ENCODE measurements around the gene CATSPERB.
A peak's percentile ranks its signal among the peaks of the same experiment; 100 is the strongest.

Gene CATSPERB

DNA sequence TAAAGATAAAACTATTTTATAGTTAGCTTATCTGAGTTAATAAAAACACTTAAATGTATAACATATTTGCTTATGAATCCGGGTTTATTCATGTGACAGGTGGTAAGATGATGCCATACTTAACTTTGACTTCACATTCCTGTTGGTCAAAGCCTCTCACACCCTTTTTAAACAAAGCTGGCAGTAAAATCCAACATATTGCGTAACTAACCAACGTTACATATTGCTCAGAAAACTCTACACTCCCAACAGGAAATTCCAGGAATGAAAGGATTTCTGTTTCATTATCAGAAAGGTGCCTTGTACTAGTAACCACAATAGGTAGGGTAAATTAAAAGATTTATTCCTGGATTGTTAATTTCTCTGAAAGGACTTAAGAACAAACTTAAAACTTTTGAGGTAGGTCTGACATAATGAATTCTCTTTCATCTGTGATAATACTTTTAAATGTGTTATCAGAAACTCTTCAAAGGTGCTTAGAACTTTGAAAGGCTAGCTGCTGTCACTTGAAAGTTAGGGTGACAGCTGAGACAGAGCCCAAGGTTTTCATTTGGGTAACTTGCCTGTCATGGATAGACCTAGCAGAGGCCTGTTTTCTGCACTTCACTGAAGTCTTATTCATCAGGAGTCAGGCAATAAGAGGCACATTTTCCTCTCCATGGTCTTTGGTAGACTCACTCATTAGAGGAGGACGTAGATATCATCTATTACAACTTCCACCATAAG lies 23.8 kb upstream of the CATSPERB start:
- TF ChIP-seq ZNF23 (tag by site-specific recombination; IDR thresholded peaks at IDR 0.05; ENCODE audit: borderline replicate concordance) (no peak), SCRT2 (tag by site-specific recombination; IDR thresholded peaks at IDR 0.05) (0 out of 2 replicates have a peak, but pooled peaks have one; percentile 10), KLF10 (tag by site-specific recombination; IDR thresholded peaks at IDR 0.05) (peak; percentile 43; the same call in 1 of the 2 replicates), ZNF843 (tag by site-specific recombination; IDR thresholded peaks at IDR 0.05) (no peak)
- TF ChIP-seq, protein P1, sequence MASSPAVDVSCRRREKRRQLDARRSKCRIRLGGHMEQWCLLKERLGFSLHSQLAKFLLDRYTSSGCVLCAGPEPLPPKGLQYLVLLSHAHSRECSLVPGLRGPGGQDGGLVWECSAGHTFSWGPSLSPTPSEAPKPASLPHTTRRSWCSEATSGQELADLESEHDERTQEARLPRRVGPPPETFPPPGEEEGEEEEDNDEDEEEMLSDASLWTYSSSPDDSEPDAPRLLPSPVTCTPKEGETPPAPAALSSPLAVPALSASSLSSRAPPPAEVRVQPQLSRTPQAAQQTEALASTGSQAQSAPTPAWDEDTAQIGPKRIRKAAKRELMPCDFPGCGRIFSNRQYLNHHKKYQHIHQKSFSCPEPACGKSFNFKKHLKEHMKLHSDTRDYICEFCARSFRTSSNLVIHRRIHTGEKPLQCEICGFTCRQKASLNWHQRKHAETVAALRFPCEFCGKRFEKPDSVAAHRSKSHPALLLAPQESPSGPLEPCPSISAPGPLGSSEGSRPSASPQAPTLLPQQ (tag by site-specific recombination; IDR thresholded peaks at IDR 0.05) = no peak
- TF ChIP-seq, protein P2, sequence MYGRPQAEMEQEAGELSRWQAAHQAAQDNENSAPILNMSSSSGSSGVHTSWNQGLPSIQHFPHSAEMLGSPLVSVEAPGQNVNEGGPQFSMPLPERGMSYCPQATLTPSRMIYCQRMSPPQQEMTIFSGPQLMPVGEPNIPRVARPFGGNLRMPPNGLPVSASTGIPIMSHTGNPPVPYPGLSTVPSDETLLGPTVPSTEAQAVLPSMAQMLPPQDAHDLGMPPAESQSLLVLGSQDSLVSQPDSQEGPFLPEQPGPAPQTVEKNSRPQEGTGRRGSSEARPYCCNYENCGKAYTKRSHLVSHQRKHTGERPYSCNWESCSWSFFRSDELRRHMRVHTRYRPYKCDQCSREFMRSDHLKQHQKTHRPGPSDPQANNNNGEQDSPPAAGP (tag by site-specific recombination; IDR thresholded peaks at IDR 0.05) = peak; percentile 63; the same call in 1 of the 2 replicates
- Histone ChIP-seq H3K4me1 (ENCODE audit: control insufficient read depth, insufficient read depth, low read length) (peaks cover 9% of the 10 kb centered on the region), H3K9me3 (ENCODE audit: control insufficient read depth, insufficient read depth, low read depth, low read length) (no peaks in the 10 kb centered on the region), H3K36me3 (ENCODE audit: control insufficient read depth in 2 of 2, insufficient read depth in 1 of 2, low read length in 2 of 2) (no peaks in the 10 kb centered on the region), H3K27ac (ENCODE audit: extremely low read depth, low read depth, low read length) (no peak overlapping the region), H3K4me3 (ENCODE audit: low read depth, low read length) (no peak overlapping the region)
- POLR2A ChIA-PET = no interaction called here
- CTCF ChIA-PET = no interaction called here

DNA sequence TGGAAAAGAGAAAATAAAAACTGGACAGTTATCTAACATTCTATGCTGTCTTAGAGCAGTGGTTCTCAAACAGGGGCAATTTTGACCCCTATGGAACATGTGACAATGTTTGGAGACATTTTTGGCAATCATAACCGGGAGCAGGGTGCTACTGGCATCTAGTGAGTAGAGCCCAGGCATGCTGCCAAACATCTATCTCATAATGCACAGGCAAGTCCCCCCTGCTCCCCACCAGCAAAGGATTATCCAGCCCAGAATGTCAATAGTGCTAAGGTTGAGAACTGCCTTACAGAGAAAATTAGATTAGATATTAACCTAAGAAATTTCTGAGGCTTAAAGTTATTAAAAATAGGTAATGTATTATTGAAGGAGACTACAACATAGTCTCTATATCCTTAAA lies 22.9 kb upstream of the CATSPERB start:
- ChIA-PET CTCF (no interaction called here), POLR2A (no interaction called here)
- H3K27ac ChIP-seq (ENCODE audit: extremely low read depth, low read depth, low read length) = no peak overlapping the region
- peaks cover 9% of the 10 kb centered on the region for H3K4me1 ChIP-seq (ENCODE audit: control insufficient read depth, insufficient read depth, low read length)
- no peaks in the 10 kb centered on the region for H3K36me3 ChIP-seq (ENCODE audit: control insufficient read depth in 2 of 2, insufficient read depth in 1 of 2, low read length in 2 of 2)
- no peaks in the 10 kb centered on the region for H3K9me3 ChIP-seq (ENCODE audit: control insufficient read depth, insufficient read depth, low read depth, low read length)
- TF ChIP-seq MZF1 (tag by site-specific recombination; IDR thresholded peaks at IDR 0.05; ENCODE audit: borderline replicate concordance) = peak; percentile 87
- TF ChIP-seq OSR2 (tag by site-specific recombination; IDR thresholded peaks at IDR 0.05) = peak; percentile 74; the same call in 1 of the 2 replicates
- TF ChIP-seq ZNF707 (tag by site-specific recombination; IDR thresholded peaks at IDR 0.05) = peak; percentile 80
- no peak for TF ChIP-seq OVOL3 (tag by site-specific recombination; IDR thresholded peaks at IDR 0.05)
- H3K4me3 ChIP-seq (ENCODE audit: low read depth, low read length) = no peak overlapping the region

DNA sequence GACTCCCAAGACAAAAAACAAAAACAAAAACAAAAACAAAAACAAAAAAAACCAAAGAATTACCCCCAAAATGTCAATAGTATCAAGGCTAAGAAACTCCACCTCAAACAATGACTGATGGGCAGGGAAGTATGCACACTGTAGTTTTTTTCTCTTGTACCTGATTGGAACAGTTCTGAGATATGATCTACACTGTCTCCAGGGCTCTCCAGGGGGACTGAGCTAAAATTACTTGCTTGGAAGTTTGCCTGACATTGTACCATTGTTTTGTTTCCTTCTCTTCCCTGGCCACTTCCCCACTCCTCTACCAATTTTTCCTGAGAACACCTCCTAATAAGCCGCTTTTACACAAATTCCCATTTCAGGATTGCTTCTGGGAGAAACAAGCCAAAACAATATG lies 22.3 kb upstream of the CATSPERB start:
- CTCF ChIA-PET = no interaction called here
- H3K4me3 ChIP-seq (ENCODE audit: low read depth, low read length) = no peak overlapping the region
- TF ChIP-seq YY1 (tag by site-specific recombination; IDR thresholded peaks at IDR 0.05) (no peak), ZNF571 (tag by site-specific recombination; IDR thresholded peaks at IDR 0.05) (no peak), WT1 (tag by site-specific recombination; IDR thresholded peaks at IDR 0.05) (no peak), ZNF24 (tag by site-specific recombination; IDR thresholded peaks at IDR 0.05) (no peak), ZNF174 (tag by site-specific recombination; IDR thresholded peaks at IDR 0.05) (no peak), ZNF366 (tag by site-specific recombination; conservative IDR thresholded peaks at IDR 0.05) (no peak), SCRT1 (tag by site-specific recombination; IDR thresholded peaks at IDR 0.05; ENCODE audit: borderline replicate concordance) (no peak)
- TF ChIP-seq, protein P3, sequence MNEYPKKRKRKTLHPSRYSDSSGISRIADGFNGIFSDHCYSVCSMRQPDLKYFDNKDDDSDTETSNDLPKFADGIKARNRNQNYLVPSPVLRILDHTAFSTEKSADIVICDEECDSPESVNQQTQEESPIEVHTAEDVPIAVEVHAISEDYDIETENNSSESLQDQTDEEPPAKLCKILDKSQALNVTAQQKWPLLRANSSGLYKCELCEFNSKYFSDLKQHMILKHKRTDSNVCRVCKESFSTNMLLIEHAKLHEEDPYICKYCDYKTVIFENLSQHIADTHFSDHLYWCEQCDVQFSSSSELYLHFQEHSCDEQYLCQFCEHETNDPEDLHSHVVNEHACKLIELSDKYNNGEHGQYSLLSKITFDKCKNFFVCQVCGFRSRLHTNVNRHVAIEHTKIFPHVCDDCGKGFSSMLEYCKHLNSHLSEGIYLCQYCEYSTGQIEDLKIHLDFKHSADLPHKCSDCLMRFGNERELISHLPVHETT (tag by site-specific recombination; IDR thresholded peaks at IDR 0.05) = no peak
- TF ChIP-seq, protein P4, sequence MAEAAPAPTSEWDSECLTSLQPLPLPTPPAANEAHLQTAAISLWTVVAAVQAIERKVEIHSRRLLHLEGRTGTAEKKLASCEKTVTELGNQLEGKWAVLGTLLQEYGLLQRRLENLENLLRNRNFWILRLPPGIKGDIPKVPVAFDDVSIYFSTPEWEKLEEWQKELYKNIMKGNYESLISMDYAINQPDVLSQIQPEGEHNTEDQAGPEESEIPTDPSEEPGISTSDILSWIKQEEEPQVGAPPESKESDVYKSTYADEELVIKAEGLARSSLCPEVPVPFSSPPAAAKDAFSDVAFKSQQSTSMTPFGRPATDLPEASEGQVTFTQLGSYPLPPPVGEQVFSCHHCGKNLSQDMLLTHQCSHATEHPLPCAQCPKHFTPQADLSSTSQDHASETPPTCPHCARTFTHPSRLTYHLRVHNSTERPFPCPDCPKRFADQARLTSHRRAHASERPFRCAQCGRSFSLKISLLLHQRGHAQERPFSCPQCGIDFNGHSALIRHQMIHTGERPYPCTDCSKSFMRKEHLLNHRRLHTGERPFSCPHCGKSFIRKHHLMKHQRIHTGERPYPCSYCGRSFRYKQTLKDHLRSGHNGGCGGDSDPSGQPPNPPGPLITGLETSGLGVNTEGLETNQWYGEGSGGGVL (tag by site-specific recombination; IDR thresholded peaks at IDR 0.05) = no peak
- TF ChIP-seq, protein P5, sequence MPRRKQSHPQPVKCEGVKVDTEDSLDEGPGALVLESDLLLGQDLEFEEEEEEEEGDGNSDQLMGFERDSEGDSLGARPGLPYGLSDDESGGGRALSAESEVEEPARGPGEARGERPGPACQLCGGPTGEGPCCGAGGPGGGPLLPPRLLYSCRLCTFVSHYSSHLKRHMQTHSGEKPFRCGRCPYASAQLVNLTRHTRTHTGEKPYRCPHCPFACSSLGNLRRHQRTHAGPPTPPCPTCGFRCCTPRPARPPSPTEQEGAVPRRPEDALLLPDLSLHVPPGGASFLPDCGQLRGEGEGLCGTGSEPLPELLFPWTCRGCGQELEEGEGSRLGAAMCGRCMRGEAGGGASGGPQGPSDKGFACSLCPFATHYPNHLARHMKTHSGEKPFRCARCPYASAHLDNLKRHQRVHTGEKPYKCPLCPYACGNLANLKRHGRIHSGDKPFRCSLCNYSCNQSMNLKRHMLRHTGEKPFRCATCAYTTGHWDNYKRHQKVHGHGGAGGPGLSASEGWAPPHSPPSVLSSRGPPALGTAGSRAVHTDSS (tag by site-specific recombination; IDR thresholded peaks at IDR 0.05) = no peak
- POLR2A ChIA-PET = no interaction called here
- H3K36me3 ChIP-seq (ENCODE audit: control insufficient read depth in 2 of 2, insufficient read depth in 1 of 2, low read length in 2 of 2) = no peaks in the 10 kb centered on the region
- H3K4me1 ChIP-seq (ENCODE audit: control insufficient read depth, insufficient read depth, low read length) = peaks cover 9% of the 10 kb centered on the region
- H3K9me3 ChIP-seq (ENCODE audit: control insufficient read depth, insufficient read depth, low read depth, low read length) = no peaks in the 10 kb centered on the region
- no peak overlapping the region for H3K27ac ChIP-seq (ENCODE audit: extremely low read depth, low read depth, low read length)

All from HEK293 (cell line).